Measurements from ENCODE around the gene FAM120A. TPM values are rescaled to one million over a fixed set of nuclear protein-coding genes. Genes with fewer than 3 reads are reported as not detected.

Gene FAM120A
- total RNA-seq, 1 donor from 2014 or later, result 57.7 TPM

DNA sequence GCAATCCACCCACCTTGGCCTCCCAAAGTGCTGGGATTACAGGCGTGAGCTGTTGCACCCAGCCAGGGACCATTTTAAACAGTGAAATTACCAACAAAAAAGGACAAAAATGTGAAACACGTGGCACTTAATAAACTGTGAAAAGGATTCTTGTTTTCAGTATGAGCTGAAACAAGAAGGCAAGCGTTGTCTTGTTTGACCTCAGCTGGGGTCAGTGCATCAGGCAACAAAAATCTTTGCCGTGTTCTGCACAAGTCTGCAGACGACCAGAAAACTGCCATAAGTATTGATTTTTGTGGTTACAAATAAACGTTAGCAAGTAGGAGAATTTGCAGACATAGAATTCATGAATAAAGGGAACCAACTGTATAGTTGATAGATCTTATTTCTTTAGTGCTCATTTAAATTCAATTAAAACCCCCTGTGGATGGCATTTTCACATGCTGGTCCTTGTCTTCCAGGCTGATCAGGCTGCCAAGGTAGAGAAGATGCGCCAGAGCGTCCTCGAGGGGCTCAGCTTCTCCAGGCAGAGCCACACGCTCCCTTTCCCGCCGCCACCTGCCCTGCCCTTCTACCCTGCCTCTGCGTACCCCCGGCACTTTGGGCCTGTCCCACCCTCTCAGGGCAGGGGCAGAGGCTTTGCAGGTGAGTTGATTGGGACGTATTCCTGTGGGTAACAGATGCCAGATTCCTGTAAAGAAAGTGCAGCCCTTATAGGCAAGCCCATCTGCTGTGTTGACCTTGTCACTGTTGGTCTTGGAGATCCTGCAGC is 106.1 kb downstream of the FAM120A start:
- FAIRE-seq, result no peak
- H3K9me3 Mint-ChIP-seq (ENCODE audit: unreplicated experiment), result no peaks in the 10 kb centered on the region
- peaks cover 3% of the 10 kb centered on the region for H3K36me3 Mint-ChIP-seq (ENCODE audit: low read depth, unreplicated experiment)
- Histone ChIP-seq H4K20me1 (ENCODE audit: insufficient read depth, low read length) (no peaks in the 10 kb centered on the region), H2AFZ (ENCODE audit: low read depth, low read length) (no peak overlapping the region), H3K4me1 (ENCODE audit: insufficient read depth, low read length) (no peaks in the 10 kb centered on the region), H3K27me3 (ENCODE audit: insufficient read depth, low read length) (no peaks in the 10 kb centered on the region), H3K79me2 (ENCODE audit: insufficient read depth, low read length) (no peaks in the 10 kb centered on the region), H3K4me2 (ENCODE audit: low read length) (no peak overlapping the region), H3K4me3 (ENCODE audit: insufficient read depth, low read depth, low read length) (no peak overlapping the region), H3K9me3 (ENCODE audit: insufficient read depth, low read depth, low read length) (no peaks in the 10 kb centered on the region), H3K9ac (ENCODE audit: low read length) (no peak overlapping the region), H3K27ac (ENCODE audit: low read depth, low read length) (no peak overlapping the region), H3K36me3 (ENCODE audit: insufficient read depth, low read length) (peaks cover 40% of the 10 kb centered on the region)
- DNase-seq (ENCODE audit: low read depth), result no peak
- H3K4me1 Mint-ChIP-seq (ENCODE audit: low read depth, unreplicated experiment), result no peaks in the 10 kb centered on the region
- no peaks in the 10 kb centered on the region for H3K27me3 Mint-ChIP-seq (ENCODE audit: low read depth, unreplicated experiment)
- TF ChIP-seq, protein P1, sequence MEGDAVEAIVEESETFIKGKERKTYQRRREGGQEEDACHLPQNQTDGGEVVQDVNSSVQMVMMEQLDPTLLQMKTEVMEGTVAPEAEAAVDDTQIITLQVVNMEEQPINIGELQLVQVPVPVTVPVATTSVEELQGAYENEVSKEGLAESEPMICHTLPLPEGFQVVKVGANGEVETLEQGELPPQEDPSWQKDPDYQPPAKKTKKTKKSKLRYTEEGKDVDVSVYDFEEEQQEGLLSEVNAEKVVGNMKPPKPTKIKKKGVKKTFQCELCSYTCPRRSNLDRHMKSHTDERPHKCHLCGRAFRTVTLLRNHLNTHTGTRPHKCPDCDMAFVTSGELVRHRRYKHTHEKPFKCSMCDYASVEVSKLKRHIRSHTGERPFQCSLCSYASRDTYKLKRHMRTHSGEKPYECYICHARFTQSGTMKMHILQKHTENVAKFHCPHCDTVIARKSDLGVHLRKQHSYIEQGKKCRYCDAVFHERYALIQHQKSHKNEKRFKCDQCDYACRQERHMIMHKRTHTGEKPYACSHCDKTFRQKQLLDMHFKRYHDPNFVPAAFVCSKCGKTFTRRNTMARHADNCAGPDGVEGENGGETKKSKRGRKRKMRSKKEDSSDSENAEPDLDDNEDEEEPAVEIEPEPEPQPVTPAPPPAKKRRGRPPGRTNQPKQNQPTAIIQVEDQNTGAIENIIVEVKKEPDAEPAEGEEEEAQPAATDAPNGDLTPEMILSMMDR (IDR thresholded peaks at IDR 0.05; ENCODE audit: insufficient read depth, low read depth, low read length), result no peak
- TF ChIP-seq EZH2 (IDR thresholded peaks at IDR 0.05; ENCODE audit: insufficient read depth, low read length), result no peak
- no peak overlapping the region for H3K4me3 Mint-ChIP-seq (ENCODE audit: unreplicated experiment)
- no peak overlapping the region for H3K27ac Mint-ChIP-seq (ENCODE audit: unreplicated experiment)

DNA sequence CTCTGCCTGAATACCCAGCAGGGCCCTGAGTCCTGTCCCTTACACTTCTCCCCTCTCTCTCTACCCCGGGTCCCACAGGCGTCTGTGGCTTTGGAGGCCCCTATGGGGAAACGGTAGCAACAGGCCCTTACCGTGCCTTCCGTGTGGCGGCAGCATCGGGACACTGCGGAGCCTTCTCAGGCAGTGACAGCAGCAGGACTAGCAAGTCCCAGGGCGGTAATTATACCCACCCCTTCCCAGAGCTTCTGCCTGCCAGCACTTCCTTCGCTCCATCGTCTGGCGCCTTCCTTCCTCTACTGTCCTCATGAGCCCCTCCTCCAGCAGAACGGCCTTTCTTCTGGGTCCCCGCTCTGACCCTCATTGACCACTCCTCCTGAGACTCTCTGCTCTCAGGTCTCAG is 107.0 kb downstream of the FAM120A start:
- H3K9me3 ChIP-seq (ENCODE audit: insufficient read depth, low read depth, low read length), result no peaks in the 10 kb centered on the region
- H3K4me2 ChIP-seq (ENCODE audit: low read length), result no peak overlapping the region
- H3K4me1 ChIP-seq (ENCODE audit: insufficient read depth, low read length), result no peaks in the 10 kb centered on the region
- peaks cover 49% of the 10 kb centered on the region for H3K36me3 ChIP-seq (ENCODE audit: insufficient read depth, low read length)
- peaks cover 3% of the 10 kb centered on the region for H4K20me1 ChIP-seq (ENCODE audit: insufficient read depth, low read length)
- no peaks in the 10 kb centered on the region for H3K4me1 Mint-ChIP-seq (ENCODE audit: low read depth, unreplicated experiment)
- H3K27me3 Mint-ChIP-seq (ENCODE audit: low read depth, unreplicated experiment), result no peaks in the 10 kb centered on the region
- H3K4me3 Mint-ChIP-seq (ENCODE audit: unreplicated experiment), result no peak overlapping the region
- no peaks in the 10 kb centered on the region for H3K79me2 ChIP-seq (ENCODE audit: insufficient read depth, low read length)
- peaks cover 9% of the 10 kb centered on the region for H3K36me3 Mint-ChIP-seq (ENCODE audit: low read depth, unreplicated experiment)
- H3K4me3 ChIP-seq (ENCODE audit: insufficient read depth, low read depth, low read length), result no peak overlapping the region
- H2AFZ ChIP-seq (ENCODE audit: low read depth, low read length), result no peak overlapping the region
- H3K27me3 ChIP-seq (ENCODE audit: insufficient read depth, low read length), result no peaks in the 10 kb centered on the region
- FAIRE-seq, result no peak
- no peak for DNase-seq (ENCODE audit: low read depth)
- H3K9me3 Mint-ChIP-seq (ENCODE audit: unreplicated experiment), result no peaks in the 10 kb centered on the region
- TF ChIP-seq, protein P1 (IDR thresholded peaks at IDR 0.05; ENCODE audit: insufficient read depth, low read depth, low read length), result no peak
- TF ChIP-seq EZH2 (IDR thresholded peaks at IDR 0.05; ENCODE audit: insufficient read depth, low read length), result no peak
- H3K9ac ChIP-seq (ENCODE audit: low read length), result no peak overlapping the region
- no peak overlapping the region for H3K27ac ChIP-seq (ENCODE audit: low read depth, low read length)
- H3K27ac Mint-ChIP-seq (ENCODE audit: unreplicated experiment), result no peak overlapping the region

DNA sequence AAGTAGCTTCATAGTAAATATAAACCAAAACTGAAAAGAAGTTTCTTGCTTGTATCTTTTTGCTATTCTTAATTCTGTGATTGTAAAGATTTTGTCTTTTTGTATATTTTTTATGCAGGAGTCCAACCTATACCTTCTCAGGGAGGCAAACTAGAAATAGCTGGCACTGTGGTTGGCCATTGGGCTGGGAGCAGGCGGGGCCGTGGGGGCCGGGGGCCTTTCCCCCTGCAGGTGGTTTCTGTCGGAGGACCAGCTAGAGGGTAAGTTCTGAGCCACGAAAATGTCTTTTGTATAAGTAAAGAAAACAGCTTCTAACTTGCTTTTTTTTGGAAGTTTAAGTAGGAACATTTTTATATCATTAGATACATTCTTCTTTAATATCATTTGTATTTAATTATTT is 109.5 kb downstream of the FAM120A start:
- Histone ChIP-seq H3K9me3 (ENCODE audit: insufficient read depth, low read depth, low read length) (no peaks in the 10 kb centered on the region), H2AFZ (ENCODE audit: low read depth, low read length) (no peak overlapping the region), H3K27me3 (ENCODE audit: insufficient read depth, low read length) (no peaks in the 10 kb centered on the region), H3K4me1 (ENCODE audit: insufficient read depth, low read length) (no peaks in the 10 kb centered on the region), H3K4me2 (ENCODE audit: low read length) (no peak overlapping the region), H3K27ac (ENCODE audit: low read depth, low read length) (no peak overlapping the region), H3K79me2 (ENCODE audit: insufficient read depth, low read length) (no peaks in the 10 kb centered on the region), H3K4me3 (ENCODE audit: insufficient read depth, low read depth, low read length) (no peak overlapping the region), H4K20me1 (ENCODE audit: insufficient read depth, low read length) (peaks cover 7% of the 10 kb centered on the region), H3K9ac (ENCODE audit: low read length) (no peak overlapping the region), H3K36me3 (ENCODE audit: insufficient read depth, low read length) (peaks cover 53% of the 10 kb centered on the region)
- DNase-seq (ENCODE audit: low read depth) (no peak), FAIRE-seq (no peak)
- Mint-ChIP-seq H3K9me3 (ENCODE audit: unreplicated experiment) (no peaks in the 10 kb centered on the region), H3K36me3 (ENCODE audit: low read depth, unreplicated experiment) (peaks cover 9% of the 10 kb centered on the region), H3K27me3 (ENCODE audit: low read depth, unreplicated experiment) (no peaks in the 10 kb centered on the region), H3K4me1 (ENCODE audit: low read depth, unreplicated experiment) (peaks cover under 1% of the 10 kb centered on the region), H3K27ac (ENCODE audit: unreplicated experiment) (no peak overlapping the region), H3K4me3 (ENCODE audit: unreplicated experiment) (no peak overlapping the region)
- TF ChIP-seq, protein P1 (IDR thresholded peaks at IDR 0.05; ENCODE audit: insufficient read depth, low read depth, low read length), result no peak
- TF ChIP-seq EZH2 (IDR thresholded peaks at IDR 0.05; ENCODE audit: insufficient read depth, low read length), result no peak
